ENCODE measurements around the gene PUS7.
A peak's percentile ranks its signal among the peaks of the same experiment; 100 is the strongest.
"Not testable (repeated sequence)": the region's sequence is repeated elsewhere in the genome, so short reads cannot be mapped to it uniquely, and the experiment has no call there.

Gene PUS7

DNA sequence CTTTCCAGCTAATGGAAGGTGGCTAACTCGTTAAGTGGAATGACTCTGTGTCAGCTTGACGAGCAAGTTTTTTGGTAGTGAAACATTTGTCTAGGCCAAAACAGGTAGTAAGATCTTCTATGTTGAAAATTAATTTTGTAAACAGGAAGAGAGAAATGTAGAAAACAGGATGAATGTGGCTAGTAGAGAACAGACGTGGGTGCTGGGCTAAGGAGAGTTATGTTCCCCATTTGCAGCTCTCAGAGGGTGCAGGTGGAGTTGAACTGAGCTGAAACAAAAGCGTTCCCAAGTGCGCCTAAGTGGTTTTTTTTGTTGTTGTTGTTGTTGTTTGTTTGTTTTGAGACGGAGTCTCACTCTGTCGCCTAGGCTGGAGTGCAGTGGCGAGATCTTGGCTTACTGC is 73.9 kb downstream of the PUS7 start:
- no peak for DNase-seq (ENCODE audit: low spot score)

DNA sequence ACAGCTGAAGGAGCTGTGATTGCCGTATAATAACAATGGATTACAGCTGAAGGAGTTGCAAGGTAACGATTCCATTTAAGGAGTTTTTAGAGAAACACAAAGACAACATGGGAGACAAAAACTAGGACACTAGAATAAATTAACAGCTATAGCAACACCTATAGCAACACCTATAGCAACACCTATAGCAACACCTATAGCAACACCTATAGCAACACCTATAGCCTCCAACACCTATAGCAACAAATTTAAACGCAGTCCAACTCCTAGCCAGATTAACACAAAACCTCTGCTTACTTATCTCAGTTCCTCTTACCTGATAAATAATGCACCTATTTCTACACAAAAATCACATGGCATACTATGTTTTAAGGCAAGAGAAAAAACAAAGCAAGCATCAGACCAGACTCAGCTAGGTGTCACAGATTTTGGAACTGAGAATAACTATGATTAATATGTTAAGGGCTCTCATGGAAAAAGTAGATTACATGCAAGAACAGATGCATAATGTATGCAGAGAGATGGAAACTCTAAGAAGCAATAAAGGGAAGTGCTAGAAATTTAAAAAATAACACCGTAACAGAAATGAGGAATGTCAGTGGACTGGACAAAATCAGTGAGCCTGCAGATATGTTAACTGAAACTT is 77.6 kb downstream of the PUS7 start:
- no peak for DNase-seq (ENCODE audit: low spot score)

DNA sequence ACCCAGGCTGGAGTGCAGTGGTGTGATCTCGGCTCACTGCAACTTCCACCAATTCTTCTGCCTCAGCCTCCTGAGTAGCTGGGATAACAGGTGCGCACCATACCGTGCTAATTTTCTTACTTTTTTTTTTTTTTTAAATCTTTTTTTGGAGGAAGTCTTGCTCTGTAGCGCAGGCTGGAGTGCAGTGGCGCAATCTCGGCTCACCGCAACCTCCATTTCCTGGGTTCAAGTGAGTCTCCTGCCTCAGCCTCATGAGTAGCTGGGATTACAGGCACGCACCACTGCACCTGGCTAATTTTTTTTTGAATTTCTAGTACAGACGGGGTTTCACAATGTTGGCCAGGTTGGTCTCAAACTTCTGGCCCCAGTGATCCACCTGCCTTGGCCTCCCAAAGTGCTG is 79.9 kb downstream of the PUS7 start:
- DNase-seq (ENCODE audit: low spot score) = not testable (repeated sequence)

DNA sequence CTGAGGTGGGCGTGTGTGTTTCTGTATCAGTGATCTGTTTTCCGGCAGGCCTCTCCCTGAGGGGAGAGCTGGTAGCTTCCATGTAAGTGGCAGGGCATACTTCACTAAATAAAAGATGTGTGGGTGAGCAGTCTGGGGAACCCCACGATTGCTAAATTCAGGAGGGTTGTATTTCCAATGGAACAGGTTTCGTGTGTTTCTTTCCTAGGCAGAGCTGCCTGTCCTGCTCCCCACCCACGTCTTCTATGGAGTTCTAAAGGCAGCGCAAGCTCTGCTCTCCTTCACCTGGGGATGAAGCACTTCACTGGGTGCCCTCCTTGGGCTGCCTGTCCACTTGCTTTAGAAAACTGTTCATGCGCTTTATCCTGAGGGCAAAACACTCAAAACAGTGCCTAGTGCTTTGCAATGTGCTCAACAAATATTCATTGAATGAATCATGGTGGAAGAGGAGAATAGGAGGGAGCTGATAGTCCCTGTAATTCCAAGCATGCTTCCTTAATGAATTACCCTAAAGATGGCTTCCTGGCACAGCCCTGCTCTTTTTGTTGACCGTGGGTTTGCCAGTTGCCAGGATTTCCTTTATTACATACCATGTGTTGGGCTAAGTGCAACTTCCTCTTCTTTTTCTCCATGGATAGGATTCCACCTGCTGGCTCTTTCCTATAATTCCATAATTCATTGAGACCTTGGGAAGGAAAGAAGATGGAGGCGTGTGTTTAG is 82.7 kb downstream of the PUS7 start:
- peak; percentile 90 for DNase-seq (ENCODE audit: low spot score)

DNA sequence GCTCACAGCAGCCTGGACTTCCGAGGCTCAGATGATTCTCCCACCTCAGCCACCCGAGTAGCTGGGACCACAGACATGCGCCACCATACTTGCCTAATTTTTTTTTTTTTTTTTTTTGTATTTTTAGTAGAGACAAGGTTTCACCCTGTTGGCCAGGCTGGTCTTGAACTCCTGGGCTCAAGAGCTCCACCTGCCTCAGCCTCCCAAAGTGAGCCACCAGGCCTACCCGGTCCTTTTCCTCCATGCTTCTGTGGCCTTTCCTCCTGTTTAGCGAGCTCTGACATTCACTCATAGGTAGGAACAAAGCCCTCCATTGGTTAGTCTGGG is 83.3 kb downstream of the PUS7 start:
- no peak for DNase-seq (ENCODE audit: low spot score)

DNA sequence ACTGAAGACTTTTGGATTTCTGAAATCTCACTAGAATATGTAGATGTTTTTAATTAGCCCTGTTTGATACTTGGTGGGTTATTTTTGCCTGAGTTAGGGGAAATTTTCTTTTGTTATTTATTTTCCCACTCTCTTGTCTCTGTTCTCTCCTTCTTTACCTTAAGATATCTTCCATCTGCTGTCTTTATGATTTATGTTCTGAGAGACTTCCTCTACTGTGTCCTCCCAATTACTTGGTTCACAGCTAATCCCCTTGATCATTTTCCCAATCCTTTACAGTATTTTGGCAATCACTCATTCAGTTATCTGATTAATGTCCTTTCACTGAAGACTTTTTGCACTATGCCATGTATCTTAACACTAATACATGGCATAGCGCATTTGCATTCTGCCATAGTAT is 83.8 kb downstream of the PUS7 start:
- no peak for DNase-seq (ENCODE audit: low spot score)

DNA sequence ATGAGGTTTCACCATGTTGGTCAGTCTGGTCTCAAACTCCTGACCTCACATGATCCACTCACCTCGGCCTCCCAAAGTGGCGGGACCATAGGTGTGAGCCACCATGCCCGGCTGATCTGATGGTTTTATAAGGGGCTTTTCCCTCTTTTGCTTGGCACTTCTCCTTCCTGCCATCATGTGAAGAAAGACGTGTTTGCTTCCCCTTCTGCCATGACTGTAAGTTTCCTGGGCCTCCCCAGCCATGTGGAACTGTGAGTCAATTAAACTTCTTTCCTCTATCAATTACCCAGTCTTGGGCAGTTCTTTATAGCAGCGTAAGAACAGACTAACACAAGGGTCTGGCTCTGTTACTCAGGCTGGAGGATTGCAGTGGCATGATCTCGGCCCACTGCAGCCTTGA is 84.7 kb downstream of the PUS7 start:
- not testable (repeated sequence) for DNase-seq (ENCODE audit: low spot score)

DNA sequence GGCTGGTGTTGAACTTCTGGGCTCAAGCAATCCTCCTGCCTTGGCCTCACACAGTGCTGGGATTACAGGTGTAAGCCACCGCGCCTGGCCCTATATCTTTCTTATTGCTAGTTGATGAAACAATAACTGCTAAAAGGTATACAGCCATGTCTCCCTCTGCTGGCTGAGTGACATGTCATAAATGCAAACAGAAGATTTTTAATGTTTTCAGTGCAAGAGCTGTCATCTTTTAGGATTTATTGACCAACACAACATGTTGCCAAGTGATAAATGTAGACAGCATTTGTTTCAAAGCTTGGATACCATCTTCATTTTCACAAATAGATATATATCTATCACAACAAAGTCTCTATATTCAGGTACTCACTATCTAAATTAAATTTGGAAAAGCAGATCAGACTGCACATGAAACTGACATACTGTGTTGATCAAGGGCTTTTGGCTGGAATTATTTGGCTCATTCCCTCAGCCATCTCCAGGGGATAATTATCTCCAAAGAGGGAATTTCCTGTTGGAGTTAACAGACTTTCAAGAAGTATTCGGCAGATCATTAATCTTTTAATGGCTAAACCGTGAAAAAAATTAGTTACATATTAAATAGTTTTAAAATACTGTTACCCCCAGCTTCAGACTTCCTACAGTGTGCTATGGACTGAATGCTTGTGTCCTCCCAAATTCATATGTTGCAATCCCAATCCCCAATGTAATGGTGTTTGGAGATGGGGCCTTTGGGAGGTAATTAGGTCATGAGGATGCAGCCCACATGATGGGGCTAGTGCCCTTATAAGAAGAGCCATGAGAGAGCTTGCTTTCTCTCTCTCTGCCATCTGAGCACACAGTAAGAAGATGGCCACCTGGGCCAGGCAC is 92.1 kb downstream of the PUS7 start:
- DNase-seq (ENCODE audit: low spot score) = peak; percentile 43

DNA sequence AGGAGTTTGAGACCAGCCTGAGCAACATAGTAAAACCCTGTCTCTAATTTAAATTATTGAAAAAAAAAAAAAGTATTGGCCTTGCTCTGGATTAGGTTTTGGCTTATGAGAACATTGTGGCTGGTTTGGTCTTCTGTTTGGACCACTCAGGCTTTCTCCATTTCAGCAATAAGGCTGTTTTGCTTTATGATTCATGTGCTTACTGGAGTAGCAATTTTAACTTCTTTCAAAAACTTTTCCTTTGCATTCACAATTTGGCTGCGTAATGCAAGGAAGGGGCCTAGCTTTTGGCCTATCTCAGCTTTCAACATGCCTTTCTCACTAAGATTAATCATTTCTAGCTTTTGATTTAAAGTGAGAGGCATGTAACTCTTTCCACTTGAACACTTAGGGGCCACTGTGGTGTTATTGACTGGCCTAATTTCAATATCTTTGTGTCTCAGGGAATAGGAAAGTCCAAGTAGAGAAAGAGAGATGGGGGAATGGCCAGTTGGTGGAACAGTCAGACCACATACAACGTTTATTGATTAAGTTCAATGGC is 95.4 kb downstream of the PUS7 start:
- DNase-seq (ENCODE audit: low spot score) = no peak

DNA sequence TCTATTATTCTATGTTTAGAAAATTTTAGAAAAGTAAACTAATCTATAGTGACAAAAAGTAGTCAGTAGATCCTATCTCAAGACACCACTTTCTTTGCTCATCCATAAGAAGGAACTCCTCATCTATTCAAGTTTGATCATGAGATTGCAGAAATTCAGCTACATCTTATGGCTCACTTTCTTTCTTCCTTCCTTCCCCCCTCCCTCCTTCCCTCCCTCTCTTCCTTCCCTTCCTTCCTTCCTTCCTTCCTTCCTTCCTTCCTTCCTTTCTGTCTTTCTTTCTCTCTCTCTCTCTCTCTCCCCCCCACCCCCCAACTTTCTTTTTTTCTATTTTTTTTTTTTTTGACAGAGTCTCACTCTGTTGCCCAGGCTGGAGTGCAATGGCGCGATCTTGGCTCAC is 98.1 kb downstream of the PUS7 start:
- no peak for DNase-seq (ENCODE audit: low spot score)

DNA sequence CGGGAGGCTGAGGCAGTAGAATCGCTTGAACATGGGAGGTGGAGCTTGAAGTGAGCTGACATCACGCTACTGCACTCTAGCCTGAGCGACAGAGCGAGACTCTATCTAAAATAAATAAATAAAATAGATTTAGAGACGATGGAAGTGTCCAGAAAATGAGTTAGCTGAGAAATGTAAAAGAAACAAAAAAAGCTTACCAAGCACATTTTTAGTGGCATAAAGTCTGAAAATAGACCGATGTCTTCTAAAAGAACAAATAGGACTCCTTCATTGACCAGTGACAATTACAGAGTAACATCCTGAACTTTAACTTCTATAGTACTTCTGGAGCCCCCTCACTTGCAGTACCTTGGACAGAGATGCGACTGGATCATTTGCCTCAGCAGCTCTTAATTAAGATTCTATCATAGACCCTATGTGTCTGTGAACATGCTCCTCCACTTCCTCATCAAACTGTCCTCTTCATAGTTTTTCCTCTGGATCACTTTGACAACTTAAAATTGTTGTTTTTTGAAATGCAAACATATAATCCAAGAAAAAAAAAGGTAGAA is 108.1 kb downstream of the PUS7 start:
- no peak for DNase-seq (ENCODE audit: low spot score)

DNA sequence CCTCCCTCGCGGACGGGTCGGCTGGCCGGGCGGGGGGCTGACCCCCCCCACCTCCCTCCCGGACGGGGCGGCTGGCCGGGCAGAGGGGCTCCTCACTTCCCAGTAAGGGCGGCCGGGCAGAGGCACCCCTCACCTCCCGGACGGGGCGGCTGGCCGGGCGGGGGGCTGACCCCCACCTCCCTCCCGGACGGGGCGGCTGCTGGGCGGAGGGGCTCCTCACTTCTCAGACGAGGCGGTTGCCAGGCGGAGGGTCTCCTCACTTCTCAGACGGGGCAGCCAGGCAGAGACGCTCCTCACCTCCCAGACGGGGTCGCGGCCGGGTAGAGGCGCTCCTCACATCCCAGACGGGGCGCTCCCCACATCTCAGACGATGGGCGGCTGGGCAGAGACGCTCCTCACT is 111.3 kb downstream of the PUS7 start:
- DNase-seq (ENCODE audit: low spot score) = not testable (repeated sequence)

DNA sequence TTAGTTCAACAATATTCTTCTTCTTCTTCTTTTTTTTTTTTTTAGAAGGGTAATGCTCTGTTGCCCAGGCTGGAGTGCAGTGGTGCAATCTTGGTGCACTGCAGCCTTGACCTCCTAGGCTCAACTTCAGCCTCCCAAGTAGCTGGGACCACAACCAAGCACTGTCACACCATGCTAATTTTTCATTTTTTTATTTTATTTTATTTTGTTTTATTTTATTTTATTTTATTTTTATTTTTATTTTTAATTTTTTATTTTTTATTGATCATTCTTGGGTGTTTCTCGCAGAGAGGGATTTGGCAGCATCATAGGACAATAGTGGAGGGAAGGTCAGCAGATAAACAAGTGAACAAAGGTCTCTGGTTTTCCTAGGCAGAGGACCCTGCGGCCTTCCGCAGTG is 112.3 kb downstream of the PUS7 start:
- DNase-seq (ENCODE audit: low spot score) = not testable (repeated sequence)

DNA sequence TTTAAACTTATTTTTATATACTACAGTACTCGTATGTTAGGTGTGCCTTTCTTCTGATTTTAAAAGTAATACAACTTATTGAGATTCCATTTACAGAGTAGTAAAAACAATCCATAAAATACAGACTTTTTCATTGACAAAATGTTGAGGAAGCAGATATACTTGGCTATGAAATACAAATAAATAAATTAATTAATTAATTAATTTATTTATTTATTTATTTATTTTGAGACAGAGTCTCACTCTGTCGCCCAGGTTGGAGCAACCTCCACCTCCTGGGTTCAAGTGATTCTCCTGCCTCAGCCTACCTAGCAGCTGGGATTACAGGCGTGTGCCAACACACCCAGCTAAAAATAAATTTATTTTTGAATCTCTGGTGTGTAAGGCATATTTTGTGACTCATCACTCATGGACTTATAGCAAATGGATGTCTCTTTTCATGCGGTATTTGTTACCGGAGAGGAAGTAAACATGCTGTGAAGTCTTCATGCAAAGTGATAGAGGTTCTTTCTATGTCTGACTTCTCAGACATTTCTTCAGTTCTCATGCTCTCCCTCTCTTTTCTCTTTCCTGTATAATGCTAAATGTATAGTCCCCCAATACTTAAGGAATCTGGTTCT is 113.2 kb downstream of the PUS7 start:
- no peak for DNase-seq (ENCODE audit: low spot score)

Data from GM03348 (cell line).